ENCODE data around the gene OCIAD1.

- no peak for TF ChIP-seq CTCF (IDR thresholded peaks at IDR 0.05; ENCODE audit: low read depth, low read length, poor library complexity, severe bottlenecking)
- no peak for TF ChIP-seq EZH2phosphoT487 (IDR thresholded peaks at IDR 0.05; ENCODE audit: borderline replicate concordance, low read length)
These were observed 20.8 kb downstream of the OCIAD1 start for GRCh38 chr4:48851651-48852050.

Measured in DOHH2 (cell line).